WTC11 (cell line): ENCODE data around the gene PRDM2.

Experiments used
- SP1 ChIP-seq: sonication (generic); formaldehyde crosslinking; conservative IDR thresholded peaks from 2 replicates; pipeline ENCODE4 v1.8.1; 2022; ENCODE audit warnings: missing genetic modification reagents
- TF ChIP-seq, protein P1 (sequence below): sonication (generic); formaldehyde crosslinking; conservative IDR thresholded peaks from 2 replicates; pipeline ENCODE4 v1.8.1; 2022; ENCODE audit warnings: mild to moderate bottlenecking, missing genetic modification reagents

DNA sequence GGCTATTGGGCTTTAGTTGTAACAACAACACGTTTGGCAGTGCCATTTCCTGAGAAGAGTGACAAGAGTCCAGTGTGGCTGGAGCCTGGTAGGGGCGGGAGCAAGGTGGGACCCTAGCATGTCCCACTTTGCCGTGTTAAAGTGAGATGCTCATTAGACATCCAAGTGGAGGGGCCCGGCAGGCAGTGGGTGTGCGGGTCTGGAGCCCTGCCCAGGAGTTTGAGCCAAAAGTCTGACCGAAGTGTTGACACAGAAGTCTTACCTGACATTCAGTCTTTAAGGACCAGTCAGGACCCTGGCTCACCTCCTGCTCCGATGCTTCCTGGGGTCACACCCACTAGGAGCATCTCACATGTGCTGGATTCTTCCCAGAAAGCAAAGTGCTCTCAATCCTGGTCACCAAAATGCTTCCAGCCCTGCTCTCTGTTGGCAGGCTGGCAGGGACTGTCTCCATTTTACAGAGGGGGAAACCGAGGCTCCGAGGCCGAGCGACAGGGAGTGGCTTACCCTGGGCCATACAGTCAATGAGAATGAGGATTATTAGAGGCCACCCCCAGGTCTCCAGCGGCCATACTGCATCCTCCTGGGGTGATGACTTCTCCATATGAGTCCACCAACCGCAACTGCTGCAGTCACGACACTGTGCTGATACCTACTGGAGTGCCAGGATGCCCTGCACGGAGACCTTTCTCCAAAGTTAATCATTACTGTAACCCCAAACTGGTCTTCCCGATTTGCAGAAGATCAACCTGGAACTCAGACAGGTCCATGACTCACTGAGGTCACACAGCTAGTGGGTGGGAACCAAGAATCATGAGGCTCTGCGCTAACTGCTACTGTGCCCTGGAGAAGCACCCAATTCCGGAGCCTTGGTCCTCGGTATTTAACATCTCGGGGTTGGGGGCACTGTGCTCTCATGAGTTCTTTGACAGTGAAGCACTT is 112.7 kb downstream of the PRDM2 start:
- TF ChIP-seq, protein P1, sequence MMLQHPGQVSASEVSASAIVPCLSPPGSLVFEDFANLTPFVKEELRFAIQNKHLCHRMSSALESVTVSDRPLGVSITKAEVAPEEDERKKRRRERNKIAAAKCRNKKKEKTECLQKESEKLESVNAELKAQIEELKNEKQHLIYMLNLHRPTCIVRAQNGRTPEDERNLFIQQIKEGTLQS (CRISPR knock-in tag): no peak
- no peak for TF ChIP-seq SP1
